ENCODE data around the gene GID4. TPM values are rescaled to one million over a fixed set of nuclear protein-coding genes. Genes with fewer than 3 reads are reported as not detected.

GID4 gene
- total RNA-seq, 1 experiment from 2014 or later: 7.3 TPM

DNA sequence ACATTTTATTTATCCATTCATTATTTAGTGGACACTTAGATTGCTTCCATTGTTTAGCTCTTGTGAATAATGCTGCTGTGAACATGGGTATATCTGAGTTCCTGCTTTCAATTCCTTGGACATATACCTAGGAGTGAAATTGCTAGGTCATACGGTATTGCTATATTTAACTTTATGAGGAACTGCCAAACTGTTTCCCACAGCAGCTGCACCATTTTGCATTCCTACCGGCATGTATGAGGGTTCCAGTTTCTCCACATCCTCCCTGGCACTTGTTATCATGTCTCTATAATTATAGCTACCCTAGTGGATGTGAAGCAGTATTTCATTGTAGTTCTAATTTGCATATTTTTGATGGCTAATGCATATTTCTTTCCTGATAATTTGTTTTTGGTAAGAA, 24.8 kb downstream of the GID4 start:
- no peak overlapping the region for H3K4me3 Mint-ChIP-seq (ENCODE audit: low read depth, unreplicated experiment)
- intact Hi-C loops (cut with micrococcal nuclease; ENCODE audit: unreplicated experiment): no loop called here
- no peaks in the 10 kb centered on the region for H3K27me3 Mint-ChIP-seq (ENCODE audit: unreplicated experiment)
- H3K36me3 Mint-ChIP-seq (ENCODE audit: insufficient read depth, unreplicated experiment): no peaks in the 10 kb centered on the region
- no peaks in the 10 kb centered on the region for H3K9me3 Mint-ChIP-seq (ENCODE audit: low read depth, unreplicated experiment)
- CTCF ChIA-PET: no interaction called here
- no peak overlapping the region for H3K27ac Mint-ChIP-seq (ENCODE audit: unreplicated experiment)
- TF ChIP-seq, protein P1, sequence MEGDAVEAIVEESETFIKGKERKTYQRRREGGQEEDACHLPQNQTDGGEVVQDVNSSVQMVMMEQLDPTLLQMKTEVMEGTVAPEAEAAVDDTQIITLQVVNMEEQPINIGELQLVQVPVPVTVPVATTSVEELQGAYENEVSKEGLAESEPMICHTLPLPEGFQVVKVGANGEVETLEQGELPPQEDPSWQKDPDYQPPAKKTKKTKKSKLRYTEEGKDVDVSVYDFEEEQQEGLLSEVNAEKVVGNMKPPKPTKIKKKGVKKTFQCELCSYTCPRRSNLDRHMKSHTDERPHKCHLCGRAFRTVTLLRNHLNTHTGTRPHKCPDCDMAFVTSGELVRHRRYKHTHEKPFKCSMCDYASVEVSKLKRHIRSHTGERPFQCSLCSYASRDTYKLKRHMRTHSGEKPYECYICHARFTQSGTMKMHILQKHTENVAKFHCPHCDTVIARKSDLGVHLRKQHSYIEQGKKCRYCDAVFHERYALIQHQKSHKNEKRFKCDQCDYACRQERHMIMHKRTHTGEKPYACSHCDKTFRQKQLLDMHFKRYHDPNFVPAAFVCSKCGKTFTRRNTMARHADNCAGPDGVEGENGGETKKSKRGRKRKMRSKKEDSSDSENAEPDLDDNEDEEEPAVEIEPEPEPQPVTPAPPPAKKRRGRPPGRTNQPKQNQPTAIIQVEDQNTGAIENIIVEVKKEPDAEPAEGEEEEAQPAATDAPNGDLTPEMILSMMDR (IDR thresholded peaks at IDR 0.05; ENCODE audit: unreplicated experiment): no peak
- no peaks in the 10 kb centered on the region for H3K4me1 Mint-ChIP-seq (ENCODE audit: low read depth, unreplicated experiment)
- no TSS peak for BruUV-seq (replicated peaks)
- no peak for DNase-seq

DNA sequence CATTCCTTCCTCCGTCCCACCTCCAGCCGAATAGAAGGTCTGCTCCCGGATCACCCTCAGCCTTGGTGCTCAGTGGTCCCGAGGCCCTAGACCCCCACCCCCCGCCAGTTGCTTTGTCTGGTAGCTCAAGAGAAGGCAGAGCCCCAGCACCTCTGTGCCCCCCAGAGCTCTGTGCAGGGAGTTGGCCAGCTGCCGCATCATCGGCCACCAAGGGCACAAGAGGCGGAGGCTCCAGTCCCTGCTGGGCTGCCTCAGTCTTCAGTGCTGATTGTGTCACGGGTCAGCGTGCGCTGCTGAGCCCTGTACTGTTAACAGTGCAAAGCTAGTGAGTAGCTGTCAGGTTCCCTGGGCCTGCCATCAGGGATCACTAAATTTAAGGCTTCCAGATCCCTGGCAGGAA, 26.3 kb downstream of the GID4 start:
- Mint-ChIP-seq H3K4me1 (ENCODE audit: low read depth, unreplicated experiment) (no peaks in the 10 kb centered on the region), H3K36me3 (ENCODE audit: insufficient read depth, unreplicated experiment) (no peaks in the 10 kb centered on the region), H3K4me3 (ENCODE audit: low read depth, unreplicated experiment) (no peak overlapping the region), H3K27ac (ENCODE audit: unreplicated experiment) (no peak overlapping the region), H3K9me3 (ENCODE audit: low read depth, unreplicated experiment) (no peaks in the 10 kb centered on the region), H3K27me3 (ENCODE audit: unreplicated experiment) (no peaks in the 10 kb centered on the region)
- no TSS peak for BruUV-seq (replicated peaks)
- TF ChIP-seq, protein P1 (IDR thresholded peaks at IDR 0.05; ENCODE audit: unreplicated experiment): no peak
- no peak for DNase-seq
- intact Hi-C loops (cut with micrococcal nuclease; ENCODE audit: unreplicated experiment): no loop called here
- CTCF ChIA-PET: no interaction called here

DNA sequence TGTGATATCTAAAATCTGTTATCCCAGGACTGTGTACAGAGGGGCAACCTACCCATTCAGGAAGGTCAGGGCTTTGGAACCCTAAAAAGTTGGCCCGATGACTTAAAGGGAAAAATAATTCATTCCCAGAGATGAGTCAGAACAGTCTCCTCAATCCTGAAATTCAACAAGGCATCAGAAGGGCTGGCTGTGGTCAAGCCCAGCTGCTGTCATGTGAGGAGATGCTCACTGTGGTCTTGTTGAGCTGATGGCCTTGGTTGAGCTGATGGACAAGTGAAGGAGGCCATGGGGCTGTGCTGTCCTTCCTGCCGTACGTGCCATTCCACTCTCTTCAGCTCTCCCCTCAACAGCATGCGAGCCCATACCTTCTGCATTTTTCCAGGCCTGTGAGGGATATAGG, 27.7 kb downstream of the GID4 start:
- no peaks in the 10 kb centered on the region for H3K4me1 Mint-ChIP-seq (ENCODE audit: low read depth, unreplicated experiment)
- CTCF ChIA-PET: no interaction called here
- TF ChIP-seq, protein P1 (IDR thresholded peaks at IDR 0.05; ENCODE audit: unreplicated experiment): no peak
- intact Hi-C loops (cut with micrococcal nuclease; ENCODE audit: unreplicated experiment): no loop called here
- no peak overlapping the region for H3K4me3 Mint-ChIP-seq (ENCODE audit: low read depth, unreplicated experiment)
- H3K27me3 Mint-ChIP-seq (ENCODE audit: unreplicated experiment): no peaks in the 10 kb centered on the region
- no peak for DNase-seq
- H3K9me3 Mint-ChIP-seq (ENCODE audit: low read depth, unreplicated experiment): no peaks in the 10 kb centered on the region
- no TSS peak for BruUV-seq (replicated peaks)
- H3K36me3 Mint-ChIP-seq (ENCODE audit: insufficient read depth, unreplicated experiment): no peaks in the 10 kb centered on the region
- H3K27ac Mint-ChIP-seq (ENCODE audit: unreplicated experiment): no peak overlapping the region

DNA sequence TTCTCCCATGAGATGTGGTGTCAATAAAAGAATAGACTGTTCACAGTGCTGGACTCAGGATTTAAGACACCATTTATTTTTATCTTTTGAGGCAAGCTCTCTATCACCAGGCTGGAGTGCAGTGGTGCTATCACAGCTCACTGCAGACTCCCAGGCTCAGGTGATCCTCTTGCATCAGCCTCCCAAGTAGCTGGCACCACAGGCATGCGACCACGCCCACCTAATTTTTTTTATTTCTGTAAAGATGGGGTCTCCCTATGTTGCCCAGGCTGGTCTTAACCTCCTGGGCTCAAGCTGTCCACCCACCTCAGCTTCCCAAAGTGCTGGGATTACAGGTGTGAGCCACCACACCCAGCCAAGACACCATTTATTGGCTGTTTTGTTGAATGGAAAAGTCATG, 29.9 kb downstream of the GID4 start:
- Mint-ChIP-seq H3K4me3 (ENCODE audit: low read depth, unreplicated experiment) (no peak overlapping the region), H3K27me3 (ENCODE audit: unreplicated experiment) (no peaks in the 10 kb centered on the region), H3K36me3 (ENCODE audit: insufficient read depth, unreplicated experiment) (no peaks in the 10 kb centered on the region), H3K27ac (ENCODE audit: unreplicated experiment) (no peak overlapping the region), H3K4me1 (ENCODE audit: low read depth, unreplicated experiment) (no peaks in the 10 kb centered on the region), H3K9me3 (ENCODE audit: low read depth, unreplicated experiment) (no peaks in the 10 kb centered on the region)
- no peak for DNase-seq
- TF ChIP-seq, protein P1 (IDR thresholded peaks at IDR 0.05; ENCODE audit: unreplicated experiment): no peak
- BruUV-seq (replicated peaks): no TSS peak
- CTCF ChIA-PET: no interaction called here
- intact Hi-C loops (cut with micrococcal nuclease; ENCODE audit: unreplicated experiment): no loop called here
